OCI-LY3 (cell line): ENCODE data around the gene LPP.
"Not testable (repeated sequence)": the region's sequence is repeated elsewhere in the genome, so short reads cannot be mapped to it uniquely, and the experiment has no call there.

ENCODE experiments used
- H2AFZ ChIP-seq: fragments of 200-600, 300-600 bp; shearing (Covaris generic); 2 replicates; pipeline ENCODE4 v1.6.0; 2014; ENCODE audit warnings: antibody characterized with exemption, low read depth, low read length
- H3K27ac ChIP-seq: fragments of 200-600, 300-600 bp; sonication (generic); 2 replicates; pipeline ENCODE4 v1.5.1; 2014; ENCODE audit warnings: mild to moderate bottlenecking, low read length, moderate library complexity, mixed read lengths
- H3K27me3 ChIP-seq: fragments of 200-600, 300-600 bp; sonication (generic); 2 replicates; pipeline ENCODE4 v1.6.1; 2014; ENCODE audit warnings: low read depth, low read length, mixed read lengths
- H3K36me3 ChIP-seq: fragments of 200-600, 300-600 bp; sonication (generic); replicated peaks from 2 replicates; pipeline ENCODE3; 2014; ENCODE audit warnings: low read depth, low read length, mixed read lengths
- H3K4me1 ChIP-seq: fragments of 300-600, 200-600 bp; sonication (generic); 2 replicates; pipeline ENCODE4 v1.6.1; 2014; ENCODE audit warnings: low read length, mixed read lengths
- H3K4me2 ChIP-seq: fragments of 200-600, 300-600 bp; sonication (generic); 2 replicates; pipeline ENCODE4 v1.6.1; 2014; ENCODE audit warnings: low read length, mixed read lengths
- H3K4me3 ChIP-seq: fragments of 300-600, 200-600 bp; sonication (generic); 2 replicates; pipeline ENCODE4 v1.5.1; 2014; ENCODE audit warnings: antibody characterized with exemption, mild to moderate bottlenecking, low read length, moderate library complexity
- H3K79me2 ChIP-seq: fragments of 300-600, 200-600 bp; shearing (Covaris generic); 2 replicates; pipeline ENCODE4 v1.6.1; 2014; ENCODE audit warnings: mild to moderate bottlenecking, low read length, mixed read lengths
- H3K9ac ChIP-seq: fragments of 300-600, 200-600 bp; shearing (Covaris generic); 2 replicates; pipeline ENCODE4 v1.6.0; 2014; ENCODE audit warnings: mild to moderate bottlenecking, low read length, moderate library complexity
- H3K9me3 ChIP-seq: fragments of 200-600, 300-600 bp; shearing (Covaris generic); 2 replicates; pipeline ENCODE4 v1.6.1; 2014; ENCODE audit warnings: low read length, mixed read lengths; ENCODE audit not compliant: insufficient read depth
- H4K20me1 ChIP-seq: fragments of 200-600, 300-600 bp; sonication (generic); 2 replicates; pipeline ENCODE4 v1.6.1; 2016; ENCODE audit warnings: low read length, mixed read lengths; ENCODE audit not compliant: insufficient read depth
- CTCF ChIP-seq: fragments of 200-600, 300-600 bp; sonication (generic); IDR thresholded peaks from 2 replicates; pipeline ENCODE4 v1.5.1; 2014; ENCODE audit warnings: antibody characterized with exemption, low read length, low read depth
- EZH2phosphoT487 ChIP-seq: fragments of 200-600 bp; shearing (Covaris generic); IDR thresholded peaks from 2 replicates; pipeline ENCODE4 v1.6.1; 2018; ENCODE audit warnings: antibody characterized with exemption, mixed run types, low read depth

Gene LPP

GRCh38 chr3:188700501-188700900 lies 546.5 kb downstream of the LPP start:
- Histone ChIP-seq H2AFZ (no peak overlapping the region), H3K9ac (peak overlapping the region; percentile 98), H3K4me3 (peak overlapping the region; percentile 44), H3K4me2 (peak overlapping the region; percentile 77), H3K4me1 (peaks cover 93% of the 10 kb centered on the region), H3K27ac (peak overlapping the region; percentile 99), H3K79me2 (peaks cover 21% of the 10 kb centered on the region), H3K9me3 (no peaks in the 10 kb centered on the region), H3K27me3 (no peaks in the 10 kb centered on the region), H3K36me3 (no peaks in the 10 kb centered on the region), H4K20me1 (no peaks in the 10 kb centered on the region)
- TF ChIP-seq EZH2phosphoT487 = peak; percentile 67
- TF ChIP-seq CTCF = no peak

GRCh38 chr3:188700918-188701317 lies 547.0 kb downstream of the LPP start:
- Histone ChIP-seq H2AFZ (no peak overlapping the region), H3K27me3 (no peaks in the 10 kb centered on the region), H3K9me3 (no peaks in the 10 kb centered on the region), H4K20me1 (no peaks in the 10 kb centered on the region), H3K27ac (peak overlapping the region; percentile 99), H3K79me2 (peaks cover 17% of the 10 kb centered on the region), H3K4me3 (peak overlapping the region; percentile 57), H3K36me3 (no peaks in the 10 kb centered on the region), H3K9ac (peak overlapping the region; percentile 98), H3K4me1 (peaks cover 93% of the 10 kb centered on the region), H3K4me2 (peak overlapping the region; percentile 77)
- TF ChIP-seq CTCF (no peak), EZH2phosphoT487 (0 out of 2 replicates have a peak, but pooled peaks have one; percentile 8)

GRCh38 chr3:188701485-188701969 lies 547.6 kb downstream of the LPP start:
- Histone ChIP-seq H3K4me1 (peaks cover 93% of the 10 kb centered on the region), H3K4me3 (peak overlapping the region; percentile 57), H3K27me3 (no peaks in the 10 kb centered on the region), H3K9me3 (no peaks in the 10 kb centered on the region), H3K9ac (peak overlapping the region; percentile 98), H4K20me1 (no peaks in the 10 kb centered on the region), H3K27ac (peak overlapping the region; percentile 99), H3K79me2 (peaks cover 15% of the 10 kb centered on the region), H2AFZ (no peak overlapping the region), H3K4me2 (peak overlapping the region; percentile 82), H3K36me3 (peaks cover 3% of the 10 kb centered on the region)
- TF ChIP-seq EZH2phosphoT487 (no peak), CTCF (no peak)

GRCh38 chr3:188702028-188702427 lies 548.1 kb downstream of the LPP start:
- H3K9ac ChIP-seq = peak overlapping the region; percentile 98
- H4K20me1 ChIP-seq, H3K36me3 ChIP-seq, H2AFZ ChIP-seq, H3K9me3 ChIP-seq, H3K27me3 ChIP-seq: not testable (repeated sequence)
- H3K4me3 ChIP-seq = peak overlapping the region; percentile 65
- peak overlapping the region; percentile 99 for H3K27ac ChIP-seq
- H3K4me2 ChIP-seq = peak overlapping the region; percentile 82
- peaks cover 15% of the 10 kb centered on the region for H3K79me2 ChIP-seq
- peaks cover 92% of the 10 kb centered on the region for H3K4me1 ChIP-seq

- no peak for TF ChIP-seq CTCF
- no peak for TF ChIP-seq EZH2phosphoT487
- H2AFZ ChIP-seq = no peak overlapping the region
- no peak overlapping the region for H3K27ac ChIP-seq
- H4K20me1 ChIP-seq = no peaks in the 10 kb centered on the region
- no peak overlapping the region for H3K4me2 ChIP-seq
- H3K9ac ChIP-seq = no peak overlapping the region
- no peak overlapping the region for H3K4me3 ChIP-seq
- H3K27me3 ChIP-seq = no peaks in the 10 kb centered on the region
- H3K4me1 ChIP-seq = peaks cover 63% of the 10 kb centered on the region
- H3K79me2 ChIP-seq = peaks cover 11% of the 10 kb centered on the region
- peaks cover 3% of the 10 kb centered on the region for H3K36me3 ChIP-seq
- no peaks in the 10 kb centered on the region for H3K9me3 ChIP-seq
These were observed 552.2 kb downstream of the LPP start for GRCh38 chr3:188706176-188706575.
